GM19099 (cell line): ENCODE data around the gene LRRC3.

Experiments used
- POLR2A ChIP-seq: IDR thresholded peaks from 3 replicates; pipeline ENCODE4 v1.6.1; 2011; ENCODE audit warnings: low read depth; ENCODE audit not compliant: insufficient read length; ENCODE audit errors: extremely low read depth

LRRC3 gene

GRCh38 chr21:44443291-44443890, 11.9 kb upstream of the LRRC3 start:
- TF ChIP-seq POLR2A: no peak

- no peak for TF ChIP-seq POLR2A
Measured at GRCh38 chr21:44443891-44444285, 11.4 kb upstream of the LRRC3 start.

- TF ChIP-seq POLR2A: no peak
Measured at GRCh38 chr21:44444286-44444931, 10.9 kb upstream of the LRRC3 start.

GRCh38 chr21:44445145-44445812, 10.0 kb upstream of the LRRC3 start:
- TF ChIP-seq POLR2A: no peak

GRCh38 chr21:44448651-44449131, 6.6 kb upstream of the LRRC3 start:
- no peak for TF ChIP-seq POLR2A

GRCh38 chr21:44449473-44450363, 5.6 kb upstream of the LRRC3 start:
- TF ChIP-seq POLR2A: no peak

GRCh38 chr21:44450402-44450801, 4.9 kb upstream of the LRRC3 start:
- no peak for TF ChIP-seq POLR2A

GRCh38 chr21:44450999-44451398, 4.3 kb upstream of the LRRC3 start:
- no peak for TF ChIP-seq POLR2A

- TF ChIP-seq POLR2A: no peak
Measured at GRCh38 chr21:44453120-44453519, 2.2 kb upstream of the LRRC3 start.

- no peak for TF ChIP-seq POLR2A
Measured at GRCh38 chr21:44454058-44454457, 1.3 kb upstream of the LRRC3 start.

GRCh38 chr21:44455524-44456213, 359 bp downstream of the LRRC3 start:
- no peak for TF ChIP-seq POLR2A

- TF ChIP-seq POLR2A: no peak
Measured at GRCh38 chr21:44456214-44456914, 1.1 kb downstream of the LRRC3 start.

- TF ChIP-seq POLR2A: no peak
Measured at GRCh38 chr21:44456915-44457736, 1.8 kb downstream of the LRRC3 start.
